Measurements from ENCODE around the gene PTPRG. TPM values are rescaled to one million over a fixed set of nuclear protein-coding genes. Genes with fewer than 3 reads are reported as not detected.
"Not testable (repeated sequence)": the region's sequence is repeated elsewhere in the genome, so short reads cannot be mapped to it uniquely, and the experiment has no call there.

The PTPRG gene
- total and polyA plus RNA-seq, 2 experiments from 2014 or later: 11.5 to 39.6 TPM

DNA sequence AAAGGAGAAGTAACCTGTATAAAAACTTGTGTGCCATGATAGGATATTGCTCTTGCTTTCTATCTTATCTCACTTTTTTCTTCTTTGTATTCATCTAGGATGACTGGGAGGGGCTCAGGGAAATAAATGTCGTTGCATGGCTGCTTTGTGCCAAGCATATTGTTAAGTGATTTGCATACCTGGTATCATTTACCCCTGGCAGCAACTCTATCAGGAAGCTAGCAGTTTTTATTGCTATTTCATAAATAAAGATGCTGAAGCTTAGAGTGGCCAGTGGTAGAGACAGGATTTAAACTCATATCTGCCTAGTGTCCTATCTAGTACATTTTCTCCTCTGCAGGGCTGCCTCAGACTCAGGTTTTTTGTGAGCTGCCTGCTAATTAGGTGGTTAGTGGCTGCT is 253.3 kb downstream of the PTPRG start:
- H4K20me1 ChIP-seq (ENCODE audit: insufficient read depth): peaks cover 10% of the 10 kb centered on the region; the same call in 1 of the 2 replicates
- no peaks in the 10 kb centered on the region for H3F3A ChIP-seq (ENCODE audit: insufficient read depth)
- no peak overlapping the region for H3K27ac ChIP-seq
- no peaks in the 10 kb centered on the region for H3K9me2 ChIP-seq (ENCODE audit: insufficient read depth)
- no peaks in the 10 kb centered on the region for H3K9me3 ChIP-seq (ENCODE audit: low read depth)
- TF ChIP-seq EZH2 (IDR thresholded peaks at IDR 0.05; ENCODE audit: insufficient read depth, poor library complexity, severe bottlenecking) (no peak), EZH2phosphoT487 (IDR thresholded peaks at IDR 0.05; ENCODE audit: insufficient read depth, low read depth) (no peak)
- no peaks in the 10 kb centered on the region for H3K27me3 ChIP-seq (replicated peaks; ENCODE audit: insufficient read depth)
- H3K9ac ChIP-seq: no peak overlapping the region
- no peak overlapping the region for H3K4me3 ChIP-seq
- 30 to 54% methylated on average over 1 of the region's 1 CpG for WGBS, 2 experiments (ENCODE audit: low coverage in 1 of 2, low lambda C conversion rate in 2 of 2, missing lambda C conversion rate in 2 of 2)
- no peak overlapping the region for H3K4me2 ChIP-seq (ENCODE audit: unreplicated experiment)
- H2AFZ ChIP-seq: no peak overlapping the region
- DNase-seq: no peak
- H3K79me2 ChIP-seq (ENCODE audit: insufficient read depth): peaks cover 17% of the 10 kb centered on the region
- H3K4me1 ChIP-seq (ENCODE audit: insufficient read depth): 0 out of 2 replicates have a peak, but pooled peaks cover 1% of the 10 kb centered on the region
- in situ Hi-C loops (cut with MboI): no loop called here
- no peaks in the 10 kb centered on the region for H3K36me3 ChIP-seq (ENCODE audit: low read depth)

DNA sequence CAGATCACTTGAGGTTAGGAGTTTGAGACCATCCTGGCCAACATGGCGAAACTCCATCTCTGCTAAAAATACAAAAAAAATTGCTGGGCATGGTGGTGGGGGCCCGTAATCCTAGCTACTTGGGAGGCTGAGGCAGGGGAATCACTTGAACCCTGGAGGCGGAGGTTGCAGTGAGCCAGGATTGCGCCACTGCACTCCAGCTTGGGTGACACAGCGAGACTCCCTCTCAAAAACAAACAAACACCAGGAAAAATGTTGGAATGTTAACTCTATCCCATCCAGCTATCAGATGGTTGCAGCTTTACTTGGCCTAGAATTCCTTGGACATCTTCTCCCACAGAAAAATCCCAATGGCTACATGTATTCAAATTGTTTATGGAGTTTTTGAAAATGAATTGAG is 254.9 kb downstream of the PTPRG start:
- H2AFZ ChIP-seq; H3K4me1 ChIP-seq (ENCODE audit: insufficient read depth); H3K4me3 ChIP-seq; H4K20me1 ChIP-seq (ENCODE audit: insufficient read depth); DNase-seq; H3K27me3 ChIP-seq (replicated peaks; ENCODE audit: insufficient read depth); in situ Hi-C loops (cut with MboI); H3K4me2 ChIP-seq (ENCODE audit: unreplicated experiment); H3K27ac ChIP-seq; H3K36me3 ChIP-seq (ENCODE audit: low read depth); H3K9me2 ChIP-seq (ENCODE audit: insufficient read depth); H3F3A ChIP-seq (ENCODE audit: insufficient read depth); H3K9ac ChIP-seq; H3K9me3 ChIP-seq (ENCODE audit: low read depth): not testable (repeated sequence)
- peaks cover 11% of the 10 kb centered on the region; the same call in 1 of the 2 replicates for H3K79me2 ChIP-seq (ENCODE audit: insufficient read depth)
- WGBS, 2 experiments (ENCODE audit: low coverage in 1 of 2, low lambda C conversion rate in 2 of 2, missing lambda C conversion rate in 2 of 2): 90 to 97% methylated on average over 5 of the region's 5 CpGs

DNA sequence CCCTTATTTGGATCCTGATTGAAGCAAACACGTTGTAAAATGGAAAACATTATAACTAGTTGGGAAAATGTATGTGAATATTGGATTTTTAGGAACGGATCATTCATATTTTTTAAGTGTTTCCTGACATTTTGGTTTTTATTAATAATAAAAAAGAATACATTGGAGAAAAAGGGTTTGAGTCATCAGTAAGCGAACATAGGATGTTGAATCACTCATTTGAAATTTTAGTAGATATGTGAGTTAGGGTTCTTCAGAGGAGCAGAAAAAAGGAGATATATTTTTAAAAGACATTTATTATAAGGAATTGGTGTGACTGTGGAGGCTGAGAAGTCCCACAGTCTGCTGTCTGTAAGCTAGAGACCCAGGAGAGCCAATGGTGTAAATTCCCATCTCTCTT is 258.5 kb downstream of the PTPRG start:
- Histone ChIP-seq H3K4me2 (ENCODE audit: unreplicated experiment) (peak overlapping the region; percentile 50), H3K4me3 (no peak overlapping the region), H2AFZ (no peak overlapping the region), H3K36me3 (ENCODE audit: low read depth) (no peaks in the 10 kb centered on the region), H3K9me2 (ENCODE audit: insufficient read depth) (no peaks in the 10 kb centered on the region), H3K4me1 (ENCODE audit: insufficient read depth) (peaks cover 22% of the 10 kb centered on the region), H3K9ac (no peak overlapping the region), H3F3A (ENCODE audit: insufficient read depth) (peaks cover 22% of the 10 kb centered on the region), H3K27me3 (replicated peaks; ENCODE audit: insufficient read depth) (no peaks in the 10 kb centered on the region), H4K20me1 (ENCODE audit: insufficient read depth) (no peaks in the 10 kb centered on the region), H3K9me3 (ENCODE audit: low read depth) (no peaks in the 10 kb centered on the region), H3K27ac (no peak overlapping the region), H3K79me2 (ENCODE audit: insufficient read depth) (0 out of 2 replicates have a peak, but pooled peaks cover 4% of the 10 kb centered on the region)
- peak; percentile 33 for DNase-seq
- WGBS, 2 experiments (ENCODE audit: low coverage in 1 of 2, low lambda C conversion rate in 2 of 2, missing lambda C conversion rate in 2 of 2): 83 to 92% methylated on average over 3 of the region's 3 CpGs
- TF ChIP-seq EZH2phosphoT487 (IDR thresholded peaks at IDR 0.05; ENCODE audit: insufficient read depth, low read depth): no peak
- TF ChIP-seq EZH2 (IDR thresholded peaks at IDR 0.05; ENCODE audit: insufficient read depth, poor library complexity, severe bottlenecking): no peak
- in situ Hi-C loops (cut with MboI): no loop called here

DNA sequence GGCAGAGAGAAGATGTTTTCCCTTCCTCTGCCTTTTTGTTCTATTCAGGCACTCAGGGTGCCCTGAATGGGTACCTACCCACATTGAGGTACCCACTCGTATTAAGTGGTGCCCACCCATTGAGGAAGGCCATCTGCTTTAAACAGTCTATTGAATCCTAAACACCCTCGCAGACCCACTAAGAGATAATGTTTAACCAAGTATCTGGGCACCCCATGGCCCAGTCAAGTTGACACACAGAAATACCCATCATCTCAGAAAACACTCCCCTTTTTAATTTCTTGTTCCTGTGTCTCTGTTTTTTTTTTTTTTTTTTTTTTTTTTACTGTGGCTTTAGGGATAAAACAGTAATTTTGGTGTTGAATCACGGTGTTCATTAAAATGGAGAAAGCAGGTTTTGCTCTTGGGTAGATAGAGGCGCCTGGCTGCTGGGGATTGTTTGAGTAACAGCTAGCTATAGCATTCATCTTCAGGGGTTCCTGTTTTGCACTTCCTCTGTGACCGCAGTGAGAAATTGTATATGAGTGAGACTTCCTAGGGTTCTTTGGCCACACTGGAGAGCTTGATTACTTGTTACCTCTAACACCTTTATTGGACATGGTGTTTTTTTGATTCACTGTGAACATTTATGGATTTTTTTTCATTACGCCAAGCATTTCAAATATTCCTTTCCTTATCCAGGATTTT is 259.1 kb downstream of the PTPRG start:
- no peaks in the 10 kb centered on the region for H3K36me3 ChIP-seq (ENCODE audit: low read depth)
- 0 out of 2 replicates have a peak, but pooled peaks cover 4% of the 10 kb centered on the region for H3K79me2 ChIP-seq (ENCODE audit: insufficient read depth)
- TF ChIP-seq EZH2phosphoT487 (IDR thresholded peaks at IDR 0.05; ENCODE audit: insufficient read depth, low read depth) (no peak), EZH2 (IDR thresholded peaks at IDR 0.05; ENCODE audit: insufficient read depth, poor library complexity, severe bottlenecking) (no peak)
- H3K9ac ChIP-seq: no peak overlapping the region
- 89 to 92% methylated on average over 6 of the region's 6 CpGs for WGBS, 2 experiments (ENCODE audit: low coverage in 1 of 2, low lambda C conversion rate in 2 of 2, missing lambda C conversion rate in 2 of 2)
- H3K4me1 ChIP-seq (ENCODE audit: insufficient read depth): peaks cover 22% of the 10 kb centered on the region
- DNase-seq: no peak
- no peaks in the 10 kb centered on the region for H3K9me3 ChIP-seq (ENCODE audit: low read depth)
- in situ Hi-C loops (cut with MboI): no loop called here
- H3K4me3 ChIP-seq: no peak overlapping the region
- no peak overlapping the region for H3K27ac ChIP-seq
- H3K4me2 ChIP-seq (ENCODE audit: unreplicated experiment): peak overlapping the region; percentile 50
- H2AFZ ChIP-seq: no peak overlapping the region
- no peaks in the 10 kb centered on the region for H3K27me3 ChIP-seq (replicated peaks; ENCODE audit: insufficient read depth)
- no peaks in the 10 kb centered on the region for H4K20me1 ChIP-seq (ENCODE audit: insufficient read depth)
- H3F3A ChIP-seq (ENCODE audit: insufficient read depth): peaks cover 22% of the 10 kb centered on the region
- no peaks in the 10 kb centered on the region for H3K9me2 ChIP-seq (ENCODE audit: insufficient read depth)

Measured in GM23248 (cell line).